ENCODE results near the gene ARHGAP42.

ARHGAP42 gene

GRCh38 chr11:100825626-100826025 lies 138.5 kb downstream of the ARHGAP42 start:
- TF ChIP-seq ZNF274 (IDR thresholded peaks at IDR 0.05; ENCODE audit: low read depth, low read length), result no peak
- no peak overlapping the region for H3K4me3 ChIP-seq (ENCODE audit: low read length)

- TF ChIP-seq ZNF274 (IDR thresholded peaks at IDR 0.05; ENCODE audit: low read depth, low read length), result no peak
- no peak overlapping the region for H3K4me3 ChIP-seq (ENCODE audit: low read length)
Observed at GRCh38 chr11:100827934-100828661, 141.0 kb downstream of the ARHGAP42 start.

- no peak overlapping the region for H3K4me3 ChIP-seq (ENCODE audit: low read length)
- no peak for TF ChIP-seq ZNF274 (IDR thresholded peaks at IDR 0.05; ENCODE audit: low read depth, low read length)
Observed at GRCh38 chr11:100830274-100830673, 143.2 kb downstream of the ARHGAP42 start.

GRCh38 chr11:100830978-100831732 lies 144.1 kb downstream of the ARHGAP42 start:
- no peak for TF ChIP-seq ZNF274 (IDR thresholded peaks at IDR 0.05; ENCODE audit: low read depth, low read length)
- no peak overlapping the region for H3K4me3 ChIP-seq (ENCODE audit: low read length)

GRCh38 chr11:100831929-100832494 lies 144.9 kb downstream of the ARHGAP42 start:
- no peak for TF ChIP-seq ZNF274 (IDR thresholded peaks at IDR 0.05; ENCODE audit: low read depth, low read length)
- no peak overlapping the region for H3K4me3 ChIP-seq (ENCODE audit: low read length)

- no peak for TF ChIP-seq ZNF274 (IDR thresholded peaks at IDR 0.05; ENCODE audit: low read depth, low read length)
- H3K4me3 ChIP-seq (ENCODE audit: low read length), result no peak overlapping the region
Observed at GRCh38 chr11:100832829-100833228, 145.7 kb downstream of the ARHGAP42 start.

GRCh38 chr11:100833276-100833675 lies 146.2 kb downstream of the ARHGAP42 start:
- no peak overlapping the region for H3K4me3 ChIP-seq (ENCODE audit: low read length)
- TF ChIP-seq ZNF274 (IDR thresholded peaks at IDR 0.05; ENCODE audit: low read depth, low read length), result no peak

- no peak overlapping the region for H3K4me3 ChIP-seq (ENCODE audit: low read length)
- TF ChIP-seq ZNF274 (IDR thresholded peaks at IDR 0.05; ENCODE audit: low read depth, low read length), result no peak
Observed at GRCh38 chr11:100835854-100836253, 148.8 kb downstream of the ARHGAP42 start.

GRCh38 chr11:100837311-100837710 lies 150.2 kb downstream of the ARHGAP42 start:
- no peak overlapping the region for H3K4me3 ChIP-seq (ENCODE audit: low read length)
- TF ChIP-seq ZNF274 (IDR thresholded peaks at IDR 0.05; ENCODE audit: low read depth, low read length), result no peak

GRCh38 chr11:100841711-100842407 lies 154.8 kb downstream of the ARHGAP42 start:
- no peak overlapping the region for H3K4me3 ChIP-seq (ENCODE audit: low read length)
- TF ChIP-seq ZNF274 (IDR thresholded peaks at IDR 0.05; ENCODE audit: low read depth, low read length), result no peak

- no peak for TF ChIP-seq ZNF274 (IDR thresholded peaks at IDR 0.05; ENCODE audit: low read depth, low read length)
- H3K4me3 ChIP-seq (ENCODE audit: low read length), result no peak overlapping the region
Observed at GRCh38 chr11:100847696-100848216, 160.7 kb downstream of the ARHGAP42 start.

- no peak for TF ChIP-seq ZNF274 (IDR thresholded peaks at IDR 0.05; ENCODE audit: low read depth, low read length)
- no peak overlapping the region for H3K4me3 ChIP-seq (ENCODE audit: low read length)
Observed at GRCh38 chr11:100849009-100849900, 162.2 kb downstream of the ARHGAP42 start.

- H3K4me3 ChIP-seq (ENCODE audit: low read length), result no peak overlapping the region
- TF ChIP-seq ZNF274 (IDR thresholded peaks at IDR 0.05; ENCODE audit: low read depth, low read length), result no peak
Observed at GRCh38 chr11:100849901-100850235, 162.8 kb downstream of the ARHGAP42 start.

Measured in GM08714 (cell line).